ENCODE data around the gene ATP8A2.

The ATP8A2 gene

DNA sequence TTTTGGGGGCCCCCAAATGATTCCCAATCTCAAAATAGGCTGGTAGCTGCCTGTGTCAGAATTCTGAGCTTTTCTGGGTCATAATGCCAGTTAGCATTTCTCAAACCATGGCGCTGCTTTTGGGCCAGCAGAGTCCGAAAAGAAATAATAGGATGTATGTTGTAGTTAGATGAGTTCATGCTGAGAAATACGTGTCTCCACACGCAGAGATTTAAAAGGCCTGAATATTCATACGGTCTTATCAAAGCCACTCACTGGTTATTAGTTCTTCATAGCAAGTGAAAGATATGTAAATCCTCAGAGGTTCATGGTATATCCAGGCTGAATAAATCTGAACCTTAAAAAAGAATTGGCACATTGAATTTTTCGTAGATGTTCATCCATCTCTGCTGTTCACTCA lies 555.6 kb downstream of the ATP8A2 start:
- no peak overlapping the region for H3K4me3 ChIP-seq (replicated peaks; ENCODE audit: low read depth, low read length)
- no peak for DNase-seq (ENCODE audit: extremely low read depth, low read depth)
- TF ChIP-seq, protein P1, sequence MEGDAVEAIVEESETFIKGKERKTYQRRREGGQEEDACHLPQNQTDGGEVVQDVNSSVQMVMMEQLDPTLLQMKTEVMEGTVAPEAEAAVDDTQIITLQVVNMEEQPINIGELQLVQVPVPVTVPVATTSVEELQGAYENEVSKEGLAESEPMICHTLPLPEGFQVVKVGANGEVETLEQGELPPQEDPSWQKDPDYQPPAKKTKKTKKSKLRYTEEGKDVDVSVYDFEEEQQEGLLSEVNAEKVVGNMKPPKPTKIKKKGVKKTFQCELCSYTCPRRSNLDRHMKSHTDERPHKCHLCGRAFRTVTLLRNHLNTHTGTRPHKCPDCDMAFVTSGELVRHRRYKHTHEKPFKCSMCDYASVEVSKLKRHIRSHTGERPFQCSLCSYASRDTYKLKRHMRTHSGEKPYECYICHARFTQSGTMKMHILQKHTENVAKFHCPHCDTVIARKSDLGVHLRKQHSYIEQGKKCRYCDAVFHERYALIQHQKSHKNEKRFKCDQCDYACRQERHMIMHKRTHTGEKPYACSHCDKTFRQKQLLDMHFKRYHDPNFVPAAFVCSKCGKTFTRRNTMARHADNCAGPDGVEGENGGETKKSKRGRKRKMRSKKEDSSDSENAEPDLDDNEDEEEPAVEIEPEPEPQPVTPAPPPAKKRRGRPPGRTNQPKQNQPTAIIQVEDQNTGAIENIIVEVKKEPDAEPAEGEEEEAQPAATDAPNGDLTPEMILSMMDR (IDR thresholded peaks at IDR 0.05; ENCODE audit: low read depth, low read length, missing control alignments) = no peak

DNA sequence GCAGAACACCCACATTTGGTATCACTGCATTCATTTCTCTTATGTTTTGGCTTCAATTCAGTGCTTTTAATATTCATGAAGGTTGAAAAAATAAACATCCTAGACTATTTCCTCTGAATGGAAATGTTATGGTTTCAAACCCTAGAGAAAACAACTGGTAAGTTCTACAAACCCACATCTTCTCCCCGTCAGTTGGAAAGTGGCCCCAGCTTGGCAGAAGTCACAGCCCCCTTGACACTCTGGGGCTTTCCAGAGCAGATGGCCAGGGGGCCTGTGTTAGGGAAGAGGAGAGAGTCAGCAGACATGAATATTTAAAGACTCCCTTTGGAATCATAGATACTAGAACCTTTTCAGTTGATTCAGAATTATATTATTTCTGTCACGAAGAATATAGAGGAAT lies 556.2 kb downstream of the ATP8A2 start:
- no peak overlapping the region for H3K4me3 ChIP-seq (replicated peaks; ENCODE audit: low read depth, low read length)
- TF ChIP-seq, protein P1 (IDR thresholded peaks at IDR 0.05; ENCODE audit: low read depth, low read length, missing control alignments) = no peak
- no peak for DNase-seq (ENCODE audit: extremely low read depth, low read depth)

DNA sequence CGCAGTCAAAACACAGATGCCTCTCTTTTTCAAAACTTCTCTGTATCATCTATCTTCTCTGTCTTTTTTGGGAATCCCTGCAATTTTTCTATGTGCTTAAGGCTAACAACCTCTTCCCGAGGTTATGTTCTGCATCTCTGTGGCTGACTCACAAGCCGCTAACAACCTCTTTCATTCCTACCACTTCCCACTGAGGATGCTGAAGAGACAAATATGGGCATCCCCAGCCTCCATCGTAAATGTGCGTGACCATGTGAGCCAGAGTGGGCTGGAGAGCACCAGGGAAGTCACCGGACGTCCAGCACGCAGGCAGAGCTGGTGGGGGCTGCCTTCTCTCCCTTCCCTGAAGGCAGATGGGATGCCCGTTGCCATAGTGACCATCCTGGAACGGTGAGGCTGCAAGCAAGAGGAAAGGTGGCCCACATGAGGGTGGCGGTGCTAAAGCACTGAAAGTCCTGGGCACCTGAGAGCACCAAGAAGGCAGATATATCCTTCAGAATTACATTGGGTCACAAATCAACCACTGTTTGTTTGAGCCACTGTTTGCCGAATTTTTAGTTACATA lies 557.2 kb downstream of the ATP8A2 start:
- no peak overlapping the region for H3K4me3 ChIP-seq (replicated peaks; ENCODE audit: low read depth, low read length)
- TF ChIP-seq, protein P1 (IDR thresholded peaks at IDR 0.05; ENCODE audit: low read depth, low read length, missing control alignments) = no peak
- no peak for DNase-seq (ENCODE audit: extremely low read depth, low read depth)

DNA sequence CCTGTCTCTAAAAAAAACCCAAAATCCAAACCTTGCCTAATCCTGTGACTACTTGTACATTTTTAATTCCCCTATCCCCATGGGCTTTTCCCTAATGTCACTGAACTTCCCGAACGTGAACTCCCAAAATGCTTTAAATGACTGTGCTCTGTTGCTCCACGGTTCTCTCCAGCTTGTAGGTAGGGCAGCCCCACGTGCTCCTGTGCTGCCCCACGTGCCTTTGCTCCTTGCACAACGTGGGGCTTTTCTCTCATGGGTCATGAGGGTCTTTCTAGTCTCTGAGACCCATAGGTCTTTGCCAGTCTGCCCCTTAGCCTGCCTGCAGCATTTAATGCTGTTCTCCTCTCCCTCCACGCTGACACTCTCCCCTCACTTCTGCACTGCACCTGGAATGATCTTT lies 558.0 kb downstream of the ATP8A2 start:
- no peak overlapping the region for H3K4me3 ChIP-seq (replicated peaks; ENCODE audit: low read depth, low read length)
- no peak for DNase-seq (ENCODE audit: extremely low read depth, low read depth)
- TF ChIP-seq, protein P1 (IDR thresholded peaks at IDR 0.05; ENCODE audit: low read depth, low read length, missing control alignments) = no peak

DNA sequence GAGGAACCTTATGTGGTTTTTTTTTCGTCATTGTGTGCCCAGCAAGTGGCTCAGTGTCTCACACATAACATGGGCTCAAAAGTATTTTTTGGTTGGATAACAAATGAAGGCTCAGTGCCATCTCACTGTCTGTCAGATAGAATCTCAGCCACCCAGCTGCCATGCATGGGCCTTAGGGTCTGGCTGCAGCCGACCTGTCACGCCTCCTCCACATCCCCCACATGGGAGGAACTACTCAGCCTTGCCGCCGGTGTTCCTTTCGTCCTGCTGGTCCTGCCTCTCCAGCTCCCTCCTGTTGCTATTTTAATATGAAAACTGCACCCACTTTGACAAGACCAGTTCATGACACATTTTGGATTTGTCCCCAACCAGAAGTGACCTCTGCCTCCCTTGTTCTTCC lies 558.9 kb downstream of the ATP8A2 start:
- TF ChIP-seq, protein P1 (IDR thresholded peaks at IDR 0.05; ENCODE audit: low read depth, low read length, missing control alignments) = no peak
- no peak overlapping the region for H3K4me3 ChIP-seq (replicated peaks; ENCODE audit: low read depth, low read length)
- no peak for DNase-seq (ENCODE audit: extremely low read depth, low read depth)

DNA sequence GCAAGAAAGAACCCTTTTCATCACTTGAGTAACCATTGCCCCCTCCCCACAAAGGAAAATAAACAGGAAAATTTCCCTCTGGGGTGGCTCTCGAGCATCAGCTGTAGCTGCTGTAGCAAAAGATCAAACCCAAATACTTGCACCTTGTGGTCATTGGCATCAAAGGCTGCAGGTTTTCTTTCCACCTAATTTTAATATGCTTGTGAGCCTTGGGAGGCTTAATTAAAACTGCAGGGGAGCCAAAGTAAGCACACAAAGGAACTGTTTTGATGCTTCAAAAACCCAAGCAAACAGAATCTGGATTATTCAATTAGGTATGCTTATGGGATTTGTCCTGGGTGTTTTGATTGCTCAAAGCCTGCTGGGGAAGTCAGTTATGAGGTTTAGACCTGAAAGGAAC lies 560.6 kb downstream of the ATP8A2 start:
- DNase-seq (ENCODE audit: extremely low read depth, low read depth) = no peak
- TF ChIP-seq, protein P1 (IDR thresholded peaks at IDR 0.05; ENCODE audit: low read depth, low read length, missing control alignments) = no peak
- H3K4me3 ChIP-seq (replicated peaks; ENCODE audit: low read depth, low read length) = no peak overlapping the region

DNA sequence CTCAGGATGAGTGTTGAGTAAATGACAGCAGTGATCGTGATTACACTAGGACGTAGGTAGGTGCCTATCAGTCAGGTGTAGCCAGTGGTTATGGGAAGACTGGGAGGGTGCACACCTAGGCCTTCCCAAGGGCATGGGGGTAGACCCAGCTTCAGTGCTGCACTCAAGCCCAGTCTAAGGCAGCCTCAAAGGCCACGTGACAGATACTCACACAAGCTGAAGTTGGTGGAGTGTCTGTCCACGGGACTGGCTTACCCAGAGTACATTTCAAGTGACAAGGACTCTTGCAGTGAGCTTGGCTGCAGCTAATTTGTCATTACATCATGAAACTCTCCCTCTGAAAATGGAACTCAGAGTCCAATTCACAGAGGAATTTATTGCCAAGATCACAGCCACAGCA lies 561.7 kb downstream of the ATP8A2 start:
- TF ChIP-seq, protein P1 (IDR thresholded peaks at IDR 0.05; ENCODE audit: low read depth, low read length, missing control alignments) = no peak
- H3K4me3 ChIP-seq (replicated peaks; ENCODE audit: low read depth, low read length) = no peak overlapping the region

More for the DNA sequence above, 561.7 kb downstream of the ATP8A2 start:
- no peak for DNase-seq (ENCODE audit: extremely low read depth, low read depth)

Data from HFF-Myc (cell line).